Ammon's horn (tissue), 1 donor: ENCODE measurements around the gene KISS1R.
"Not testable (repeated sequence)": the region's sequence is repeated elsewhere in the genome, so short reads cannot be mapped to it uniquely, and the experiment has no call there.

Experiments used
- DNase-seq: peaks from one replicate; pipeline ENCODE4 v3.0.0-alpha.2; 2016; ENCODE audit warnings: low spot score

KISS1R gene

GRCh38 chr19:881385-882071 is 35.6 kb upstream of the KISS1R start:
- no peak for DNase-seq

GRCh38 chr19:882871-883497 is 34.1 kb upstream of the KISS1R start:
- DNase-seq = no peak

GRCh38 chr19:883661-884211 is 33.4 kb upstream of the KISS1R start:
- DNase-seq = no peak

GRCh38 chr19:884420-885211 is 32.5 kb upstream of the KISS1R start:
- DNase-seq = no peak

GRCh38 chr19:885536-886224 is 31.5 kb upstream of the KISS1R start:
- DNase-seq = no peak

- no peak for DNase-seq
These were observed 30.1 kb upstream of the KISS1R start for GRCh38 chr19:887072-887471.

GRCh38 chr19:887599-887998 is 29.5 kb upstream of the KISS1R start:
- no peak for DNase-seq

- DNase-seq = no peak
These were observed 28.4 kb upstream of the KISS1R start for GRCh38 chr19:888581-889385.

GRCh38 chr19:889662-890295 is 27.4 kb upstream of the KISS1R start:
- no peak for DNase-seq

GRCh38 chr19:890831-891230 is 26.3 kb upstream of the KISS1R start:
- no peak for DNase-seq

- not testable (repeated sequence) for DNase-seq
These were observed 25.5 kb upstream of the KISS1R start for GRCh38 chr19:891421-892200.

GRCh38 chr19:892243-892893 is 24.8 kb upstream of the KISS1R start:
- no peak for DNase-seq

GRCh38 chr19:892894-893689 is 24.0 kb upstream of the KISS1R start, which contains the start of the genes MED16 and RNU6-9:
Gene MED16, minus strand, starts transcription at chr19:893187. Its CDS starts 2,056 bp downstream, at chr19:891131.
Gene RNU6-9, plus strand, starts transcription at chr19:893484.
- DNase-seq = peak; percentile 96

- no peak for DNase-seq
These were observed 20.7 kb upstream of the KISS1R start for GRCh38 chr19:896434-896833.

- DNase-seq = no peak
These were observed 20.1 kb upstream of the KISS1R start for GRCh38 chr19:896999-897398.

GRCh38 chr19:897442-898039 is 19.6 kb upstream of the KISS1R start:
- DNase-seq = no peak

- DNase-seq = peak; percentile 83
These were observed 18.5 kb upstream of the KISS1R start for GRCh38 chr19:898663-899062.
